GM19328 (cell line): ENCODE results near the gene ENTHD1.
"Not testable (repeated sequence)": the region's sequence is repeated elsewhere in the genome, so short reads cannot be mapped to it uniquely, and the experiment has no call there.

Source experiments
- ATAC-seq: cut with Tn5 transposase; IDR thresholded peaks from one replicate; pipeline ENCODE4 v1.9.1; 2021; ENCODE audit warnings: mild to moderate bottlenecking, moderate library complexity; ENCODE audit not compliant: unreplicated experiment

ENTHD1 gene

GRCh38 chr22:39735776-39736175, 157.8 kb downstream of the ENTHD1 start:
- no peak for ATAC-seq

GRCh38 chr22:39734866-39735265, 158.7 kb downstream of the ENTHD1 start:
- no peak for ATAC-seq

GRCh38 chr22:39734046-39734445, 159.5 kb downstream of the ENTHD1 start:
- not testable (repeated sequence) for ATAC-seq

- no peak for ATAC-seq
These were observed 160.4 kb downstream of the ENTHD1 start for GRCh38 chr22:39733191-39733590.

GRCh38 chr22:39732625-39733024, 160.9 kb downstream of the ENTHD1 start:
- no peak for ATAC-seq

- no peak for ATAC-seq
These were observed 161.5 kb downstream of the ENTHD1 start for GRCh38 chr22:39731881-39732555.

- ATAC-seq: no peak
These were observed 162.1 kb downstream of the ENTHD1 start for GRCh38 chr22:39731481-39731880.

- ATAC-seq: no peak
These were observed 164.2 kb downstream of the ENTHD1 start for GRCh38 chr22:39729141-39729934.

- no peak for ATAC-seq
These were observed 165.2 kb downstream of the ENTHD1 start for GRCh38 chr22:39728236-39728860.

GRCh38 chr22:39727541-39727940, 166.0 kb downstream of the ENTHD1 start:
- ATAC-seq: no peak

- ATAC-seq: no peak
These were observed 168.1 kb downstream of the ENTHD1 start for GRCh38 chr22:39725351-39726035.

- ATAC-seq: no peak
These were observed 168.7 kb downstream of the ENTHD1 start for GRCh38 chr22:39724857-39725256.

- ATAC-seq: no peak
These were observed 169.2 kb downstream of the ENTHD1 start for GRCh38 chr22:39724390-39724789.

- ATAC-seq: no peak
These were observed 169.6 kb downstream of the ENTHD1 start for GRCh38 chr22:39723899-39724351.

- no peak for ATAC-seq
These were observed 170.1 kb downstream of the ENTHD1 start for GRCh38 chr22:39723463-39723862.

GRCh38 chr22:39722501-39722900, 171.1 kb downstream of the ENTHD1 start:
- no peak for ATAC-seq

- ATAC-seq: no peak
These were observed 171.6 kb downstream of the ENTHD1 start for GRCh38 chr22:39722032-39722325.

GRCh38 chr22:39721206-39722031, 172.1 kb downstream of the ENTHD1 start:
- ATAC-seq: no peak

- no peak for ATAC-seq
These were observed 173.8 kb downstream of the ENTHD1 start for GRCh38 chr22:39719559-39720450.
